Measurements from ENCODE around the gene PLXND1.

PLXND1 gene

GRCh38 chr3:129581623-129582022 lies 24.9 kb downstream of the PLXND1 start:
- no peak for DNase-seq

GRCh38 chr3:129579991-129580390 lies 26.5 kb downstream of the PLXND1 start:
- DNase-seq: no peak

- DNase-seq: no peak
Observed at GRCh38 chr3:129577925-129578786, 28.3 kb downstream of the PLXND1 start.

- no peak for DNase-seq
Observed at GRCh38 chr3:129577366-129577765, 29.1 kb downstream of the PLXND1 start.

GRCh38 chr3:129576514-129577352 lies 29.7 kb downstream of the PLXND1 start:
- DNase-seq: no peak

GRCh38 chr3:129575997-129576384 lies 30.5 kb downstream of the PLXND1 start:
- DNase-seq: no peak

- no peak for DNase-seq
Observed at GRCh38 chr3:129575233-129575996, 31.1 kb downstream of the PLXND1 start.

GRCh38 chr3:129574206-129574605 lies 32.3 kb downstream of the PLXND1 start:
- DNase-seq: no peak

- DNase-seq: no peak
Observed at GRCh38 chr3:129573493-129573892, 33.0 kb downstream of the PLXND1 start.

- no peak for DNase-seq
Observed at GRCh38 chr3:129572603-129573002, 33.9 kb downstream of the PLXND1 start.

GRCh38 chr3:129571605-129572547 lies 34.6 kb downstream of the PLXND1 start:
- no peak for DNase-seq

GRCh38 chr3:129569856-129570255 lies 36.6 kb downstream of the PLXND1 start:
- DNase-seq: no peak

GRCh38 chr3:129567939-129568338 lies 38.5 kb downstream of the PLXND1 start:
- no peak for DNase-seq

- DNase-seq: no peak
Observed at GRCh38 chr3:129567176-129567705, 39.2 kb downstream of the PLXND1 start.

GRCh38 chr3:129565902-129566301 lies 40.6 kb downstream of the PLXND1 start:
- DNase-seq: no peak

GRCh38 chr3:129564981-129565644 lies 41.4 kb downstream of the PLXND1 start:
- DNase-seq: no peak

GRCh38 chr3:129563850-129564535 lies 42.5 kb downstream of the PLXND1 start:
- no peak for DNase-seq

- no peak for DNase-seq
Observed at GRCh38 chr3:129563332-129563731, 43.1 kb downstream of the PLXND1 start.

GRCh38 chr3:129562803-129563202 lies 43.7 kb downstream of the PLXND1 start:
- DNase-seq: no peak

- no peak for DNase-seq
Observed at GRCh38 chr3:129561619-129562248, 44.7 kb downstream of the PLXND1 start.

Data from NCI-H226 (cell line).